GM23248 (cell line): ENCODE results near the gene IGF1R. TPM values are rescaled to one million over a fixed set of nuclear protein-coding genes. Genes with fewer than 3 reads are reported as not detected.
A peak's percentile ranks its signal among the peaks of the same experiment; 100 is the strongest.

ENCODE experiments used
- DNase-seq: peaks from one replicate; pipeline ENCODE4 v3.0.0-alpha.2; 2015
- H2AFZ ChIP-seq: fragments of 200-600 bp; sonication (generic); 2 replicates; pipeline ENCODE4 v1.6.1; 2016; ENCODE audit warnings: antibody characterized with exemption
- H3F3A ChIP-seq: fragments of 200-600 bp; sonication (generic); 2 replicates; pipeline ENCODE4 v1.6.1; 2016; ENCODE audit warnings: mild to moderate bottlenecking, antibody characterized with exemption, mixed run types; ENCODE audit not compliant: insufficient read depth
- H3K27ac ChIP-seq: fragments of 200-600 bp; sonication (generic); 2 replicates; pipeline ENCODE4 v1.5.1; 2016; ENCODE audit warnings: mild to moderate bottlenecking
- H3K27me3 ChIP-seq: fragments of 200-600 bp; sonication (generic); replicated peaks from 2 replicates; pipeline ENCODE4 v1.6.1; 2016; ENCODE audit warnings: mild to moderate bottlenecking; ENCODE audit not compliant: insufficient read depth
- H3K36me3 ChIP-seq: fragments of 200-600 bp; sonication (generic); 2 replicates; pipeline ENCODE4 v1.6.1; 2016; ENCODE audit warnings: low read depth, mild to moderate bottlenecking
- H3K4me1 ChIP-seq: fragments of 200-600 bp; sonication (generic); 2 replicates; pipeline ENCODE4 v1.6.1; 2016; ENCODE audit warnings: mild to moderate bottlenecking; ENCODE audit not compliant: insufficient read depth
- H3K4me2 ChIP-seq: fragments of 200-600 bp; sonication (generic); one replicate; pipeline ENCODE4 v1.6.1; 2016; ENCODE audit warnings: mild to moderate bottlenecking; ENCODE audit not compliant: unreplicated experiment
- H3K4me3 ChIP-seq: fragments of 200-600 bp; sonication (generic); 2 replicates; pipeline ENCODE4 v1.5.1; 2016; ENCODE audit warnings: mild to moderate bottlenecking
- H3K79me2 ChIP-seq: fragments of 200-600 bp; sonication (generic); 2 replicates; pipeline ENCODE4 v1.6.1; 2016; ENCODE audit warnings: mild to moderate bottlenecking; ENCODE audit not compliant: insufficient read depth
- H3K9ac ChIP-seq: fragments of 200-600 bp; sonication (generic); 2 replicates; pipeline ENCODE4 v1.6.1; 2016; ENCODE audit warnings: mild to moderate bottlenecking
- H3K9me2 ChIP-seq: fragments of 200-600 bp; sonication (generic); 2 replicates; pipeline ENCODE4 v1.6.1; 2016; ENCODE audit warnings: mixed run types, mild to moderate bottlenecking, moderate library complexity; ENCODE audit not compliant: insufficient read depth
- H3K9me3 ChIP-seq: fragments of 200-600 bp; sonication (generic); one replicate; pipeline ENCODE4 v1.6.1; 2017; ENCODE audit warnings: low read depth
- H4K20me1 ChIP-seq: fragments of 200-600 bp; sonication (generic); 2 replicates; pipeline ENCODE4 v1.6.0; 2016; ENCODE audit not compliant: insufficient read depth
- EZH2 ChIP-seq: fragments of 200-600 bp; sonication (generic); IDR thresholded peaks from 2 replicates; pipeline ENCODE4 v1.6.1; 2018; ENCODE audit warnings: antibody characterized with exemption, mild to moderate bottlenecking; ENCODE audit not compliant: insufficient read depth, poor library complexity, severe bottlenecking
- EZH2phosphoT487 ChIP-seq: fragments of 200-600 bp; sonication (generic); IDR thresholded peaks from 2 replicates; pipeline ENCODE4 v1.6.1; 2018; ENCODE audit warnings: antibody characterized with exemption, moderate library complexity, mild to moderate bottlenecking, low read depth; ENCODE audit not compliant: insufficient read depth
- WGBS, 2 experiments: methylation state at CpG; one replicate each; pipeline ENCODE4 v1.1.6; 2015 to 2017; ENCODE audit warnings: low lambda C conversion rate in 2 of 2, low coverage in 1 of 2; ENCODE audit errors: missing lambda C conversion rate in 2 of 2; 5-methylcytosine and 5-hydroxymethylcytosine counted together
- in situ Hi-C: fragments of 300-500 bp; cut with MboI; formaldehyde crosslinking; loops from 2 replicates; pipeline ENCODE4 v1.15.0; 2020
- polyA plus RNA-seq: library from polyadenylated mRNA; unstranded; fragments of >200 nt; fragmentation: Nextera tagmentation; extraction: Ambion mirVana; gene quantifications from 2 replicates; pipeline ENCODE4 v1.2.1, GENCODE V29; 2016
- total RNA-seq: library from RNA; depleted of rRNA; stranded (reverse); fragments of >200 nt; shearing (Covaris generic); gene quantifications from 2 replicates; pipeline ENCODE4 v1.2.3, GENCODE V29; 2014

Gene IGF1R
- total and polyA plus RNA-seq, 2 experiments from 2014 or later = 22.0 to 48.6 TPM

- Histone ChIP-seq H3K79me2 (peaks cover 85% of the 10 kb centered on the region), H3K9me2 (no peaks in the 10 kb centered on the region), H3K9ac (peak overlapping the region; percentile 56), H4K20me1 (no peaks in the 10 kb centered on the region), H3K27me3 (no peaks in the 10 kb centered on the region), H3K36me3 (no peaks in the 10 kb centered on the region), H3K4me2 (peak overlapping the region; percentile 89), H3K27ac (peak overlapping the region; percentile 92), H3F3A (peaks cover 72% of the 10 kb centered on the region), H3K9me3 (no peaks in the 10 kb centered on the region), H3K4me1 (peaks cover 76% of the 10 kb centered on the region), H2AFZ (no peak overlapping the region), H3K4me3 (peak overlapping the region; percentile 57)
- 22% methylated on average over 8 of the region's 8 CpGs for WGBS, 2 experiments
- no peak for DNase-seq
- in situ Hi-C loops = no loop called here
- TF ChIP-seq EZH2 (no peak), EZH2phosphoT487 (no peak)
These were observed 226.4 kb downstream of the IGF1R start for GRCh38 chr15:98874773-98875172.

GRCh38 chr15:98875309-98875708 is 227.0 kb downstream of the IGF1R start:
- TF ChIP-seq EZH2 = no peak
- TF ChIP-seq EZH2phosphoT487 = no peak
- H3K4me3 ChIP-seq = peak overlapping the region; percentile 57
- no peaks in the 10 kb centered on the region for H4K20me1 ChIP-seq
- no peaks in the 10 kb centered on the region for H3K27me3 ChIP-seq
- no peak overlapping the region for H2AFZ ChIP-seq
- H3K9ac ChIP-seq = peak overlapping the region; percentile 56
- H3F3A ChIP-seq = peaks cover 75% of the 10 kb centered on the region
- peak; percentile 56 for DNase-seq
- peaks cover 85% of the 10 kb centered on the region for H3K79me2 ChIP-seq
- H3K4me1 ChIP-seq = peaks cover 76% of the 10 kb centered on the region
- WGBS, 2 experiments = 6 to 7% methylated on average over 3 of the region's 3 CpGs
- no peaks in the 10 kb centered on the region for H3K36me3 ChIP-seq
- H3K4me2 ChIP-seq = peak overlapping the region; percentile 89
- H3K27ac ChIP-seq = peak overlapping the region; percentile 92
- H3K9me3 ChIP-seq = no peaks in the 10 kb centered on the region
- no peaks in the 10 kb centered on the region for H3K9me2 ChIP-seq
- in situ Hi-C loops = no loop called here

DNA sequence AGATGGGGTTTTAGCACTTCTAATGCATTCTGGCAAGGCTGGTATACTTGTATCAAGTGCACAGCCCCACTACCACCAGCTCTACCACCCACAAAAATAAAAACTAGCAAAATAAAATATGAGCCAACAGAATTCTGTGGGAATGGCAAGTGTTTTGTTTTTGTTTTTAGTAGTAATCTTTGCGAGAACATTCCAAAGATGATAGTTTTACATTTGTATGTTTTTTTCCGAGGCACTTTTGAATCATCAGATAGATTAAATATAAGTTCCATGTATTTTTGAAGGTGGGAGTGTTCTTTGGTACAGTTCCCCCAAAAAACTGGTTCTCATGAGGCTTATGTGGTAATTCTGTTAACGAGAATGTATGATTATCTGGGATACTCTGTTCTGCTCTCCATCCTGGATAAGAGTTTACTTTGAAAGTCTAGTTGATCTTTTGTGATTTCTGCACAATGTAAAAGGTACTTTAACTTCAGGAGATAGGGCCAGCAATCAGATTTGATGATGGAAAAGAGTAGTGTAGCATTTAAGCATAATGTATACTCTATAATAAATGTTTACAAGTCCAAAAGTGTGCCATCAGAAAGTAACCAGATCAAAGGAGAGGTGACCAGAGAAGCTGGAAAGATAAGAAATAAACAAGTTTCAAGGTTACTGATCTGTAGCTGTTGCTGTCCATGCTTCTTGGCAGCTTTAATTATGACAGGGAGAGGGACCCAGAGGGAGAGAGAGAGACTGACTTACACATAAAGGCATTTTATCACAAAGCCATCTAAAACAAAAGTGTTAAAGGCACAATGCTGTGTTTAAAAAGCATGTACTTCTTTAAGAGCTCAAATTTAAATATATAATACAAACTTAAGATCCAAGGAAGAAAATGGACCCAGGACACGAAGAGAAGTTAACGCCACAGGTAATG is 228.4 kb downstream of the IGF1R start:
- H3K79me2 ChIP-seq = peaks cover 85% of the 10 kb centered on the region

DNA sequence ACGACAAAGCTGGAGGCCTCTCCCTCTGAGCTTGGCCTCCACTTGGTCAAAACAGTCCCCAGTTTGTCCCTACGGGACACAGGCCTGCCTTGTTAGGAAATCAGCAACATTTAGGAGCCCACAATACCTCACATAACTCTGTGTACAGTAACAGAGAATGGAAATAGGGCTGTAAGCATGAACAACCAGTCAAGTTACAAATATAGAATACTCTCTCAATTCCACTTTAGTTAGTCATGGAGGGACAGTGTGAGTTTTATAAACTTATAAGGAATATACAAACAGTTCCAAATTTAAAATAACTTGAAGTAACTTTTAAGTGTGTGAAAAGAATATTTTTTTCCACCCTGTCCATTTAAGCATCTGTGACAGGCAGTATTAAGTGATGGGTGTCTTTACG is 229.8 kb downstream of the IGF1R start:
- Histone ChIP-seq H3K4me1 (peaks cover 61% of the 10 kb centered on the region), H3F3A (peaks cover 68% of the 10 kb centered on the region), H3K79me2 (peaks cover 86% of the 10 kb centered on the region), H3K27me3 (no peaks in the 10 kb centered on the region), H4K20me1 (no peaks in the 10 kb centered on the region), H3K27ac (peak overlapping the region; percentile 92), H3K9ac (peak overlapping the region; percentile 25; the same call in 1 of the 2 replicates), H3K4me2 (peak overlapping the region; percentile 41), H2AFZ (no peak overlapping the region), H3K9me2 (no peaks in the 10 kb centered on the region), H3K9me3 (no peaks in the 10 kb centered on the region), H3K4me3 (no peak overlapping the region), H3K36me3 (no peaks in the 10 kb centered on the region)
- peak; percentile 78 for DNase-seq
- in situ Hi-C loops = no loop called here
- TF ChIP-seq EZH2 (no peak), EZH2phosphoT487 (no peak)
- 13 to 22% methylated on average over 3 of the region's 3 CpGs for WGBS, 2 experiments

More for the DNA sequence above, 228.4 kb downstream of the IGF1R start:
- H3K4me3 ChIP-seq = no peak overlapping the region
- H3K4me1 ChIP-seq = peaks cover 75% of the 10 kb centered on the region
- H3K9me3 ChIP-seq = no peaks in the 10 kb centered on the region
- no peaks in the 10 kb centered on the region for H3K36me3 ChIP-seq
- H3K9ac ChIP-seq = peak overlapping the region; percentile 28
- in situ Hi-C loops = no loop called here
- H3K27me3 ChIP-seq = no peaks in the 10 kb centered on the region
- no peaks in the 10 kb centered on the region for H3K9me2 ChIP-seq
- peak overlapping the region; percentile 92 for H3K27ac ChIP-seq
- peak; percentile 63 for DNase-seq
- 80 to 83% methylated on average over 5 of the region's 5 CpGs for WGBS, 2 experiments
- no peak for TF ChIP-seq EZH2
- TF ChIP-seq EZH2phosphoT487 = no peak
- H4K20me1 ChIP-seq = no peaks in the 10 kb centered on the region
- peak overlapping the region; percentile 41 for H3K4me2 ChIP-seq
- H2AFZ ChIP-seq = no peak overlapping the region
- H3F3A ChIP-seq = peaks cover 82% of the 10 kb centered on the region
